T-helper 2 cell treated with Interferon-gamma antibody and Interleukin-4, amounts not matched to agents 5 μg/mL and 100 μg/mL, for 36 hours (primary cell): ENCODE measurements around the gene MRPS21.
"Not testable (repeated sequence)": the region's sequence is repeated elsewhere in the genome, so short reads cannot be mapped to it uniquely, and the experiment has no call there.

ENCODE experiments used
- DNase-seq: peaks from one replicate; pipeline ENCODE4 v3.0.0; 2021; ENCODE audit warnings: low spot score
- H3K27ac Mint-ChIP-seq: one replicate; pipeline ENCODE4 v1.8.0; 2021; ENCODE audit warnings: mild to moderate bottlenecking, mixed read lengths
- H3K27me3 Mint-ChIP-seq: one replicate; pipeline ENCODE4 v1.8.0; 2021; ENCODE audit warnings: low read depth, mixed read lengths
- H3K36me3 Mint-ChIP-seq: one replicate; pipeline ENCODE4 v1.8.0; 2021; ENCODE audit warnings: low read depth, mixed read lengths
- H3K4me1 Mint-ChIP-seq: one replicate; pipeline ENCODE4 v1.8.0; 2021; ENCODE audit warnings: low read depth, mixed read lengths
- H3K4me3 Mint-ChIP-seq: one replicate; pipeline ENCODE4 v1.8.0; 2022; ENCODE audit warnings: mild to moderate bottlenecking, moderate library complexity, mixed read lengths
- H3K9me3 Mint-ChIP-seq: one replicate; pipeline ENCODE4 v1.8.0; 2021; ENCODE audit warnings: mixed read lengths

The MRPS21 gene

GRCh38 chr1:150302338-150302737 lies 8.7 kb downstream of the MRPS21 start:
- H3K27ac Mint-ChIP-seq: peak overlapping the region; percentile 13
- peaks cover 28% of the 10 kb centered on the region for H3K36me3 Mint-ChIP-seq
- no peak for DNase-seq
- no peaks in the 10 kb centered on the region for H3K4me1 Mint-ChIP-seq
- H3K27me3 Mint-ChIP-seq: no peaks in the 10 kb centered on the region
- no peak overlapping the region for H3K4me3 Mint-ChIP-seq
- no peaks in the 10 kb centered on the region for H3K9me3 Mint-ChIP-seq

GRCh38 chr1:150302902-150303301 lies 9.2 kb downstream of the MRPS21 start:
- Mint-ChIP-seq H3K9me3 (no peaks in the 10 kb centered on the region), H3K27me3 (no peaks in the 10 kb centered on the region), H3K4me3 (no peak overlapping the region), H3K36me3 (peaks cover 30% of the 10 kb centered on the region), H3K4me1 (no peaks in the 10 kb centered on the region), H3K27ac (no peak overlapping the region)
- DNase-seq: no peak

- not testable (repeated sequence) for H3K27me3 Mint-ChIP-seq, H3K27ac Mint-ChIP-seq, H3K9me3 Mint-ChIP-seq, H3K4me3 Mint-ChIP-seq, H3K4me1 Mint-ChIP-seq, DNase-seq
- peaks cover 10% of the 10 kb centered on the region for H3K36me3 Mint-ChIP-seq
Observed at GRCh38 chr1:150308585-150308984, 14.9 kb downstream of the MRPS21 start.

- no peaks in the 10 kb centered on the region for H3K27me3 Mint-ChIP-seq
- H3K4me3 Mint-ChIP-seq: no peak overlapping the region
- DNase-seq: no peak
- H3K9me3 Mint-ChIP-seq: no peaks in the 10 kb centered on the region
- H3K4me1 Mint-ChIP-seq: no peaks in the 10 kb centered on the region
- H3K27ac Mint-ChIP-seq: no peak overlapping the region
- peaks cover 9% of the 10 kb centered on the region for H3K36me3 Mint-ChIP-seq
Observed at GRCh38 chr1:150309758-150310508, 16.3 kb downstream of the MRPS21 start.

GRCh38 chr1:150311762-150312161 lies 18.1 kb downstream of the MRPS21 start:
- Mint-ChIP-seq H3K4me3 (no peak overlapping the region), H3K4me1 (no peaks in the 10 kb centered on the region), H3K27me3 (no peaks in the 10 kb centered on the region)

GRCh38 chr1:150314691-150315090 lies 21.0 kb downstream of the MRPS21 start:
- H3K9me3 Mint-ChIP-seq, H3K4me3 Mint-ChIP-seq, H3K36me3 Mint-ChIP-seq, H3K4me1 Mint-ChIP-seq, H3K27ac Mint-ChIP-seq, DNase-seq, H3K27me3 Mint-ChIP-seq: not testable (repeated sequence)

More at GRCh38 chr1:150311762-150312161, 18.1 kb downstream of the MRPS21 start:
- no peak overlapping the region for H3K27ac Mint-ChIP-seq
- no peaks in the 10 kb centered on the region for H3K9me3 Mint-ChIP-seq
- peaks cover 9% of the 10 kb centered on the region for H3K36me3 Mint-ChIP-seq
- no peak for DNase-seq

GRCh38 chr1:150320667-150320978 lies 27.0 kb downstream of the MRPS21 start:
- Mint-ChIP-seq H3K27ac (peak overlapping the region; percentile 100), H3K27me3 (no peaks in the 10 kb centered on the region), H3K4me1 (peaks cover 20% of the 10 kb centered on the region), H3K4me3 (peak overlapping the region; percentile 100), H3K36me3 (peaks cover 22% of the 10 kb centered on the region), H3K9me3 (no peaks in the 10 kb centered on the region)
- DNase-seq: no peak

GRCh38 chr1:150321826-150322166 lies 28.1 kb downstream of the MRPS21 start:
- H3K4me1 Mint-ChIP-seq: peaks cover 26% of the 10 kb centered on the region
- H3K27ac Mint-ChIP-seq: peak overlapping the region; percentile 100
- peak overlapping the region; percentile 100 for H3K4me3 Mint-ChIP-seq
- no peak for DNase-seq
- no peaks in the 10 kb centered on the region for H3K9me3 Mint-ChIP-seq
- H3K27me3 Mint-ChIP-seq: no peaks in the 10 kb centered on the region
- H3K36me3 Mint-ChIP-seq: peaks cover 33% of the 10 kb centered on the region

- Mint-ChIP-seq H3K9me3 (no peaks in the 10 kb centered on the region), H3K27ac (peak overlapping the region; percentile 100), H3K27me3 (no peaks in the 10 kb centered on the region), H3K36me3 (peaks cover 37% of the 10 kb centered on the region), H3K4me3 (peak overlapping the region; percentile 100), H3K4me1 (peaks cover 26% of the 10 kb centered on the region)
- DNase-seq: peak; percentile 36
Observed at GRCh38 chr1:150322310-150322709, 28.6 kb downstream of the MRPS21 start.

GRCh38 chr1:150332651-150333290 lies 39.1 kb downstream of the MRPS21 start:
- H3K27ac Mint-ChIP-seq: no peak overlapping the region
- no peak for DNase-seq
- H3K4me1 Mint-ChIP-seq: peaks cover 2% of the 10 kb centered on the region
- H3K36me3 Mint-ChIP-seq: peaks cover 53% of the 10 kb centered on the region
- no peaks in the 10 kb centered on the region for H3K27me3 Mint-ChIP-seq
- no peaks in the 10 kb centered on the region for H3K9me3 Mint-ChIP-seq
- no peak overlapping the region for H3K4me3 Mint-ChIP-seq

GRCh38 chr1:150346316-150346715 lies 52.7 kb downstream of the MRPS21 start:
- H3K4me1 Mint-ChIP-seq: no peaks in the 10 kb centered on the region
- H3K9me3 Mint-ChIP-seq: no peaks in the 10 kb centered on the region
- no peak for DNase-seq
- H3K27me3 Mint-ChIP-seq: no peaks in the 10 kb centered on the region
- peaks cover 57% of the 10 kb centered on the region for H3K36me3 Mint-ChIP-seq
- no peak overlapping the region for H3K4me3 Mint-ChIP-seq
- H3K27ac Mint-ChIP-seq: no peak overlapping the region

- H3K4me1 Mint-ChIP-seq: no peaks in the 10 kb centered on the region
- H3K27me3 Mint-ChIP-seq: no peaks in the 10 kb centered on the region
- no peak for DNase-seq
- H3K4me3 Mint-ChIP-seq: no peak overlapping the region
- H3K36me3 Mint-ChIP-seq: peaks cover 44% of the 10 kb centered on the region
- no peak overlapping the region for H3K27ac Mint-ChIP-seq
- no peaks in the 10 kb centered on the region for H3K9me3 Mint-ChIP-seq
Observed at GRCh38 chr1:150352866-150353265, 59.2 kb downstream of the MRPS21 start.
